ENCODE results near the gene C2CD2L. TPM values are rescaled to one million over a fixed set of nuclear protein-coding genes. Genes with fewer than 3 reads are reported as not detected.

The C2CD2L gene
- total RNA-seq, 1 experiment from 2014 or later, result 5.6 TPM

DNA sequence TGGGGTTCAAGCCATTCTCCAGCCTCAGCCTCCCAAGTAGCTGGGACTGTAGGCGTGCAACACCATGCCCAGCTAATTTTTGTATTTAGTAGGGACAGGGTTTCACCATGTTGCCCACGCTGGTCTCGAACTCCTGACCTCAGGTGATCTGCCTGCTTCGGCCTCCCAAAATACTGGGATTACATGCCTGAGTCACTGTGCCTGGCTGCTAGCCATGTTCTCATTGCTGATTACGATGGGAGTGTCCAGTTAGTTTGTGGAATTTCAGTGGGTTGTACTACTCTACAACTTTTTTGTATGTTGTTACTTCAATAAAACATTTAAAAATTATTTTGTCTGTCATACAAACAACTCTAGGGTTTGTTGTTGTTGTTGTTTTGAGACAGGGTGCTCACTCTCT lies 44.4 kb upstream of the C2CD2L start:
- Histone ChIP-seq H3K79me1 (ENCODE audit: insufficient read depth, low read depth, low read length, poor library complexity, severe bottlenecking) (no peaks in the 10 kb centered on the region), H2BK20ac (ENCODE audit: low read depth, low read length, poor library complexity, severe bottlenecking) (no peak overlapping the region), H3K9me3 (ENCODE audit: control insufficient read depth, low read depth, low read length) (no peaks in the 10 kb centered on the region), H2BK15ac (ENCODE audit: low read depth, low read length) (no peak overlapping the region), H3K18ac (ENCODE audit: insufficient read length, low read depth, low read length) (no peak overlapping the region), H3K14ac (ENCODE audit: insufficient read depth, low read length) (no peak overlapping the region), H2AFZ (ENCODE audit: low read length) (no peak overlapping the region), H3K27me3 (ENCODE audit: insufficient read depth, low read length) (no peaks in the 10 kb centered on the region), H3K79me2 (ENCODE audit: insufficient read depth, low read length) (no peaks in the 10 kb centered on the region), H3K4me2 (ENCODE audit: insufficient read depth, insufficient read length, low read length) (no peak overlapping the region), H3K4me1 (ENCODE audit: insufficient read depth, low read length) (no peaks in the 10 kb centered on the region), H4K20me1 (ENCODE audit: control insufficient read depth, insufficient read depth, insufficient read length) (no peaks in the 10 kb centered on the region), H2BK12ac (ENCODE audit: insufficient read length, low read depth, low read length) (no peak overlapping the region), H4K5ac (ENCODE audit: insufficient read length, low read depth, low read length) (no peak overlapping the region), H3K9ac (ENCODE audit: extremely low read depth, insufficient read length, low read length) (no peak overlapping the region), H4K91ac (ENCODE audit: insufficient read length, low read depth, low read length) (no peak overlapping the region), H2AK5ac (ENCODE audit: insufficient read length, low read length) (no peak overlapping the region), H4K8ac (replicated peaks; ENCODE audit: insufficient read length, low read depth, low read length) (no peak overlapping the region), H2BK5ac (ENCODE audit: insufficient read length, low read length) (no peak overlapping the region), H3K56ac (ENCODE audit: insufficient read length, low read depth, low read length) (no peak overlapping the region), H3K23me2 (ENCODE audit: insufficient read length, low read depth, low read length, poor library complexity, severe bottlenecking) (peaks cover 3% of the 10 kb centered on the region), H2BK120ac (ENCODE audit: low read depth, low read length, poor library complexity, severe bottlenecking) (no peak overlapping the region), H3K27ac (ENCODE audit: insufficient read length, low read depth, low read length) (no peak overlapping the region), H3K23ac (ENCODE audit: insufficient read length, low read depth, low read length) (no peak overlapping the region), H3T11ph (ENCODE audit: low read length) (no peak overlapping the region), H3K4ac (ENCODE audit: low read depth, low read length) (no peak overlapping the region)
- DNase-seq, result no peak
- no CpG with 5 or more reads among the region's 5 CpGs for WGBS (ENCODE audit: extremely low coverage, insufficient read length, low lambda C conversion rate)
- peaks cover 2 to 6% (median 4%) of the 10 kb centered on the region in 3 experiments; a peak in 5 of 7 replicates for H3K36me3 Mint-ChIP-seq (ENCODE audit: insufficient read depth in 1 of 3, low read depth in 3 of 3)
- H3K27ac Mint-ChIP-seq, result no peak overlapping the region
- no peak overlapping the region for H3K4me3 Mint-ChIP-seq
- TF ChIP-seq, protein P1, sequence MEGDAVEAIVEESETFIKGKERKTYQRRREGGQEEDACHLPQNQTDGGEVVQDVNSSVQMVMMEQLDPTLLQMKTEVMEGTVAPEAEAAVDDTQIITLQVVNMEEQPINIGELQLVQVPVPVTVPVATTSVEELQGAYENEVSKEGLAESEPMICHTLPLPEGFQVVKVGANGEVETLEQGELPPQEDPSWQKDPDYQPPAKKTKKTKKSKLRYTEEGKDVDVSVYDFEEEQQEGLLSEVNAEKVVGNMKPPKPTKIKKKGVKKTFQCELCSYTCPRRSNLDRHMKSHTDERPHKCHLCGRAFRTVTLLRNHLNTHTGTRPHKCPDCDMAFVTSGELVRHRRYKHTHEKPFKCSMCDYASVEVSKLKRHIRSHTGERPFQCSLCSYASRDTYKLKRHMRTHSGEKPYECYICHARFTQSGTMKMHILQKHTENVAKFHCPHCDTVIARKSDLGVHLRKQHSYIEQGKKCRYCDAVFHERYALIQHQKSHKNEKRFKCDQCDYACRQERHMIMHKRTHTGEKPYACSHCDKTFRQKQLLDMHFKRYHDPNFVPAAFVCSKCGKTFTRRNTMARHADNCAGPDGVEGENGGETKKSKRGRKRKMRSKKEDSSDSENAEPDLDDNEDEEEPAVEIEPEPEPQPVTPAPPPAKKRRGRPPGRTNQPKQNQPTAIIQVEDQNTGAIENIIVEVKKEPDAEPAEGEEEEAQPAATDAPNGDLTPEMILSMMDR (conservative IDR thresholded peaks at IDR 0.05), result no peak
- peaks cover 8 to 13% of the 10 kb centered on the region in 2 experiments for H3K4me1 Mint-ChIP-seq
- H3K27me3 Mint-ChIP-seq (ENCODE audit: low read depth), result no peaks in the 10 kb centered on the region
- H3K9me3 Mint-ChIP-seq, result peaks cover 0 to 2% of the 10 kb centered on the region in 2 experiments; a peak in 3 of 5 replicates

Data from H9 (cell line).